DMS79 treated with DMSO at 0.1 percent for 48 hours (cell line): ENCODE results near the gene PROCA1.
"Not testable (repeated sequence)": the region's sequence is repeated elsewhere in the genome, so short reads cannot be mapped to it uniquely, and the experiment has no call there.

Source experiments
- DNase-seq: peaks from one replicate; lab custom pipeline; 2025; lab: John Stamatoyannopoulos, UW

The PROCA1 gene

GRCh38 chr17:28725660-28726225 is 14.1 kb upstream of the PROCA1 start:
- DNase-seq, result peak; percentile 82

DNA sequence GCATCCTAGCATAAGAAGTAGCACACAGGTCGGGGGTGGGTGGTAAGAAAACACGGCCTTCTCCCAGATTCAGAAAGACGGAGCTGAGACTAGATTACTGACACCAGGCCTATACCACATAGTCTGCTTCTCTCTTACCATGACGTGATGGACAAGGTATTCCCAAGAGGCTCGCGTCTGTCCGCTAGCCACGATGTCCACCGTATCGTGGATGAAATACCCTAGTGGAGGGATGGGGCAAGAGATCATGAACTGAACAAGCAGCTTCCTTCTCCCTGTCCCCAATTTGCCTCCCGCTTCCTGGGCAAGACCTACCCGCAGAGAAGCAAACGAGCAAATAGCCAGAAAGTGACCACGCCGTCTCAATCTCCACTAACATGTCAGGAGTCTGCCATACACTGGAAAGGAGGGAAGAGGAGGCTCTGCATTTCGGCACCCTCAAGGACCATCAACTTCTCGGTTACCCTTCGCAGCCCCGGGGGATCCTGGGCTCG is 13.5 kb upstream of the PROCA1 start:
- DNase-seq, result no peak

- DNase-seq, result no peak
Observed at GRCh38 chr17:28724500-28725165, 12.9 kb upstream of the PROCA1 start.

DNA sequence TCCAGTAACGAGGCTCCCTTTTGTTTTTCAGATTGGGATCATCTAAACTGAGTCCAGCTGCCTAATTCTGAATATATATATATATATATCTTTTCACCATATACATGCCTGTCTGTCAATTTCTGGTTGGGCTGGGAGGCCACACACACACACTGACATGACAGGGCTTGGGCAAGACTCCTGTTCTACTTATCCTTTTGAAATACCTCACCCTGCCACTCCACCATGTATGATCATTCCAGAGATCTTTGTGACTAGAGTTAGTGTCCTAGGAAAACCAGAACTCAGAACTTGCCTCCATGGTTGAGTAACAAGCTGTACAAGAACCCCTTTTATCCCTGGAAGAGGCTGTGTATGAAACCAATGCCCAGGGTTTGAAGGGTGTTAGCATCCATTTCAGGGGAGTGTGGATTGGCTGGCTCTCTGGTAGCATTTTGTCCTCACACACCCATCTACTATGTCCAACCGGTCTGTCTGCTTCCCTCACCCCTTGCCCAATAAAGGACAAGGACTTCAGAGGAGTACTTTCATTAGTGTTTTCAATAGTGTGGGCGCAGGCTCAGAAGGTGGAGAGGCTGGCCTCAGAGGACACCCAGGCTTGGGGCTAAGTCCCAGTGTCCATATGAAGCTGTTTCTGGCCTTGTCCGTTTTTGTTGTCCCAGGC is 12.3 kb upstream of the PROCA1 start:
- not testable (repeated sequence) for DNase-seq

DNA sequence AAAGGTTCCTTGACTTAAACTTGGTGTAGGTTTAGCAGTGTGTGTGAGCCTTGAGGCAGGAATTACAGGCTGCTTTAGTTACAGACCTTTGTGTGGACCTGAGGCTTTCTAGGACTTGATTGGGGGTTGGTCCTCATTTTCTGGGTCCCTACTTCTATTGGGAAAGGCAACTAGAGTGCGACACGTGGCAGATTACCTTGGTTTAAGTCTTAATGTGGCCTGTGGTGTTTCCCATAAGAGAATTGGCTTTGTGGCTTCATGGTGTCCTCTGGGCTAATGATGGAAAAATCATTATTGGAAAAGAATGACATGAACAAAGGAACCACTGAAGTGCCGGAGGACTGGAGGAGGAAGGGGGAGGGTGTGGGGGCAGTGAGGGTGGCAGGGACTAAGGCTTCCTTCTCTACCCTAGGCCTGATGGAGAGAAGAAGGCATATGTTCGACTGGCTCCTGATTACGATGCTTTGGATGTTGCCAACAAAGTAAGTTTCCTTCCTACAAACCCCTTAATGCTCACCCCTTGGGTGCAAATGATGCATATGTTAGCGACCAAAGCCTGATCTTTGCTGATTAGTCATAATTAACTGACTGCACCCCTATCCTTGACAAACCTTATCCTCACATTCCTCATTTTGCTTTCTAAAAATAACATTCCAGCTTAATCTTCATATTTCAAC is 11.6 kb upstream of the PROCA1 start:
- DNase-seq, result no peak

DNA sequence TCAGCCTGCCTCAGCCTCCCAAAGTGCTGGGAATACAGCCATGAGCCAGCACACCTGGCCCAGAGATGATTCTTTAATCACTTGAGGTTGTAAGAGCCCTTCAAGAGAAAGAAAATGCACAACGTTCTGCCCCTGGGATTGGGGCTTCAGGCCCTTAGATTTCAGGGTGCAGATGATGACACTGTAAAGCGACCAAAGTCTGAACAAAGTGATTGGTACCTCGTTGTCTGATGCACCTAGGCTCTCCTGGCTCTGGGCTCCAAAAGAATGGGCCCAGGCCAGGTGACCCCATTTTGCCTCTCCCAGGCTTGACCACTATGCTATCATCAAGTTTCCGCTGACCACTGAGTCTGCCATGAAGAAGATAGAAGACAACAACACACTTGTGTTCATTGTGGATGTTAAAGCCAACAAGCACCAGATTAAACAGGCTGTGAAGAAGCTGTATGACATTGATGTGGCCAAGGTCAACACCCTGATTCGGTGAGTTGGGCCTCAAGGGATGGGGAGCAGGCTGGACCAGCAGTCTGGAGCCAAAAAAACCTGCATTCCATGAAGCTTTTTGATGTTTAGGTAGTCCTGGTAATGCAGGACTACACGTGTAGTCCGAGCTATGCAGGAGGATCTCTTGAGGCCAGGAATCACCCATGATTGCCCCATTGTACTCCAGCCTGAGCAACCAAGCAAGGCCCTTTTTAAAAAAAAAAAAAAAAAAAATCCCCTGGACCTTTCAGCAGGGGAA is 10.9 kb upstream of the PROCA1 start:
- no peak for DNase-seq

DNA sequence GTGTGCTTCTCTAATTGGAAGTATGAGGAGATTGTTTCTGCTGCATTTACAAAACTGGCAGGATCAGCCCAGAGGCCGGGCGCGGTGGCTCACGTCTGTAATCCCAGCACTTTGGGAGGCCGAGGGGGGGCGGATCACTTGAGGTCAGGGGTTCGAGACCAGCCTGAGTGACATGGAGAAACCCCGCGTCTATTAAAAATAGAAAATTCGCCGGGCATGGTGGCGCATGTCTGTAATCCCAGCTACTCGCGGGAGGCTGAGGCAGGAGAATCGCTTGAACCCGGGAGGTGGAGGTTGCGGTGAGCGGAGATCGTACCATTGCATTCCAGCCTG is 9.3 kb upstream of the PROCA1 start:
- not testable (repeated sequence) for DNase-seq

DNA sequence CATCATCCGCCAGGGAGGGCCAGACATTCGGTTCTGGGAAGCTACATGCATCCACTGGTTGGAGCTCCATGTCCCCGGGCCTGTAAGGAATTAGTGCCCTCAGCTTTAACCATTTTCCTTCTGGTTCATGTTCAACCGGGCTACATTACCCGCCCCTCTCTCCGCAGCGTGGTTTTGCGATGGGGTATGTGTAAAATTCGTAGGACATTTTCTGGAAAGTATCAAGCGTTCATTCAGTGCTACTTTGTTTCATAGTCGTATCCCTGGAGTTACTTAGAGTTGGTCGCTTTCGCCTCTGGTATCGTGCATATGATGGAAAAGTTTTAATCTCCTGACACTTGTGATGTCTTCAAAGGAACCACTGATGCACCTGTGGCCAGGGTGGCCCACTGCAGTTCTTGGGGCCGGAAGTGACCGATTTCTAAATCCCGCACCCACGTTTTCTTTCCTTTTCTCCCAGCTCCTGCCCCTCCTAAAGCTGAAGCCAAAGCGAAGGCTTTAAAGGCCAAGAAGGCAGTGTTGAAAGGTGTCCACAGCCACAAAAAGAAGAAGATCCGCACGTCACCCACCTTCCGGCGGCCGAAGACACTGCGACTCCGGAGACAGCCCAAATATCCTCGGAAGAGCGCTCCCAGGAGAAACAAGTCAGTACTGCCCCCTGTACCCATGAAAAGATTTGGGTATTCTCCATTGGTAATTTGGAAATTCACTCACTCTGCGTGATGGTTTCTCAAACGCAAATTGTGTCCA is 8.7 kb upstream of the PROCA1 start:
- DNase-seq, result no peak

GRCh38 chr17:28719021-28719433 is 7.3 kb upstream of the PROCA1 start:
- no peak for DNase-seq

GRCh38 chr17:28718333-28719020 is 6.8 kb upstream of the PROCA1 start:
- DNase-seq, result no peak

DNA sequence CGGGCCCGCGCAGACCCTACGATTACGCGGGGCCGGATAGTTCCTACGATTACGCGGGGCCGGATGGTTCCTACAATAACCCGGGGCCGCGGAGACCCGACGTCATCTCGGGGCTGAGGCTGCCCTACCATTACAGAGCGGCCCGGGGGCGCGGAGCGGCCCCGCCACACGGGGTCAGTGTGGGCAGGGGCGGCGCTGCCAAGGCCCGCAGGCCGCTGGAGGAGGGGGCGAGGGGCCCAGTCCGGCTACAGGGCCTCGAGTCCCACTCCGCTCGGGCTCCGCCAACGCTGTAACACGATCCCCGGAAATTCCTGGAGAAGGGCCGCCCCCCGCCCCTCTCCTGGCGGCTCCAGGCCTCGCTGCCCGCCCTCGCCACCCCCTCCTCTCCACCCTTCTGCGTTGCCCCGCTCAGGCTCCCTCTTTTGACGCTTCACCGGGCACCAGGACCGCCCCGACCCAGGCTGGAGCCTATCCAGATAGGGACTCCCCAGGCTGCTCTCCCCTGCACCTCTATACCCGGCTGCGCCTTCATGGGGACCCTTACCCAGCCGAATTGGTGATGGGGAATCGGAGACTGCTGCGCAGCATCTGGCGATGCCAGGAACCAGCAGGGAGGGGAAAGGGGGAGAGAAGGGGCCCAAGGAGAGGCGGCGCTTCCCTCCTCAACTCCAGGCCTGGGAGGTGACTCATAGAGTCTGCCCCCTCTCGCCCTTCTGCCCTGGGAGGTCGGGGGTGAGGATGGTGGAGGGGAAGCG is 6.1 kb upstream of the PROCA1 start, which contains the start of gene RAB34:
Gene RAB34 (minus strand): TSS at position 291 of the 755 bp plus-strand sequence. CDS start 602 bp downstream, outside the sequence.
- peak; percentile 89 for DNase-seq

GRCh38 chr17:28716740-28717577 is 5.3 kb upstream of the PROCA1 start:
- peak; percentile 25 for DNase-seq

- DNase-seq, result no peak
Observed at GRCh38 chr17:28715217-28715616, 3.5 kb upstream of the PROCA1 start.

DNA sequence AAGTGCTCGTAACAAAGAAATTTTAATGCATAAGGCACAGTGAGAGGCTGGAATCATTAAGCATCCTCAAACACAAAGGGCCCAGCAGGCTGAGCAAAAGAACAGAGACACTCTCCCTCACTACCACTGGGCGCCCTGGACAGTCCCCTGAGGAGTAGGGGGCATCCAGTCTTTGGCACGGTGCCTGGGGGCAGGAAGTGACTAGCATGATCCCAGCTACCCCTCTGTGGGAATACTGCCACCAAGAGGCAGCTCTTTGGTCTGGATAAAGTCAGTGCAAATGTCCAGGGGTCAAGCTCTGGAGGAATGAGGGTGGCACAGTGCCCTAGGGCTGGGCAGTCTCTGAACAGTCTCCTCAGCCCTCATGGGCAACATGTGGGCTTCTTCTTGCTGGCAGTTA is 2.6 kb upstream of the PROCA1 start:
- DNase-seq, result no peak

GRCh38 chr17:28712705-28713415 is 1.2 kb upstream of the PROCA1 start:
- DNase-seq, result no peak

GRCh38 chr17:28712032-28712704 is 480 bp upstream of the PROCA1 start:
- peak; percentile 44 for DNase-seq

GRCh38 chr17:28710861-28711722 is 596 bp downstream of the PROCA1 start:
- DNase-seq, result peak; percentile 89
